ENCODE results near the gene CFAP107.

CFAP107 gene

DNA sequence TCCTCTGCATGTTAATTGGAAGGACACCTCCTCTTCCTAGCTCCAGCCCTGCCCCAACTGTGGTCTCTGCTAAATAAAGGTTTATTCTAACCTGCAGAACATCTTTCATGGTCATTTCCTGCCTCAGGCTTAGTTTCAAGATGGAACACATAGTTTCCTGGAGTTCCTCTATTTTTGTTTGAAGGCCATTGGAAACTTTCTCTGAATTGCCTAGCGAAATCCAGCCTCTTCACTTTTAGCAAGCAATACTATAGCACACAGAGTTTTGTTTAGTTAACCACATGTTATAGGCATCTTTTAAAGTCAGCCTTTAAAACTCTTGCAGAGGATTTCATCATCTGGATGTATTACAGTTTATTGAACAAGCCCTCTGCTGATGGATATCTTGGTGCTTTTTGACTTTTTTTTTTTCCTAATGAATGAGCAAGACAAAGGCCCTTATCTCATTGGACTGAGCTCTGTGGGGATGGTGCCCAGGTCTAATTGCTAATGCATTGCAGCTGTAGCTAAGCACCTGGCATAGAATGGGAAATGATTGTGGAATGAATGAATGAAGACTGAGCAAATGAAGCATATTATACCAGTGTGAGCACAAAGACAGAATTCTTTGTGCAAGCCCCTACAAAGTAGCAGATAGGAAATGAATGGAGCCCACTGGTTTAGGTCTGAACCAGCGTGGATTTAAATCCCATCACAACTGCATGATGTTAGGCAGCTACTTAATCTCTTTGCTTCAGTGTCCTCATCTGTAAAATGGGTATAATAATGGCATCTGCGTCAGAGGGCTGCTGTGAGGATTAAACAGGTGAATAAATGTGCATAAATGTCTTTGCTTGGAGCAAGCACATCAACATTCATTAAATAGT is 641 bp upstream of the CFAP107 start:
- no peak for DNase-seq (ENCODE audit: low read depth)

DNA sequence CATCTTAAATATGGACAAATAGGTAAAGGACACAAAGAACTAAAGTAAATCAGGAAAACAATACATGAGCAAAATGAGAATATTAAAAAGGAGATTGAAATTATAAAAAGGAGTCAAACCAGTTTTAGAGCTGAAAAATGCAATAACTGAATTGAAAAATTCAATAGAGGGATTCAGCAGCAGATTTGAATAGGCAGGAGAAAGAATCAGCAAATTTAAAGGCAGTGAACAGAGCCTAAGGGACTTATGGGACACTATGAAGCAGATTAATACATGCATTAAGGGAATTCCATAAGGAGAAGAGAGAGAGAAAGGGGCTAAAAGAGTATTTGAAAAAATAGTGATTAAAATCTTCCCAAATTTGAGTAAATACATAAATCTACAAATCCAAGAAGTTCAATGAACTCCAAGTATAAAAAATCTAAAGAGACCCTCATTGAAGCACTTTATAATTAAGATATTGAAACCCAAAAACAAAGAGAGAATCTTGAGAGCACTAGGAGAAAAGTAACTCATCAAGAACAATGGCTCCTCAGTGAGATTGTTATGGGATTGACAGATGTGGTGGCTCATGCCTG is 2.9 kb downstream of the CFAP107 start:
- no peak for DNase-seq (ENCODE audit: low read depth)

DNA sequence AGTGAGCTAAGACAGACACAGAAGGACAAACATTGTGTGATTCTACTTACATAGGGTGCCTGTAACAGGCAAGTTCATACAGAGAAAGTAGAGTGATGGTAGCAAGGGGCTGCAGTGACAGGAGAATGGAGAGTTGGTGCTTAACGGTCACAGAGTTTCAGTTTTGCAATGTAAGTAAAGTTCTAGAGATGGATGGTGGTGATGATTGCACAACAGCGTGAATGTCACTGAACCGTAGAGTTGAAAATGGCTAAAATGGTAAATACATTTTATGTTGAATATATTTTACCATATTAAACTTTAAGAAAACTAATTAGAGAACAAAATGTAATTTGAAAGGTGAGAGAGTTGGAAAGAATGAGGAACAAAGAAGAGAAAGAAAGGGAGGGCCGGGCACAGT is 8.7 kb downstream of the CFAP107 start:
- no peak for DNase-seq (ENCODE audit: low read depth)

DNA sequence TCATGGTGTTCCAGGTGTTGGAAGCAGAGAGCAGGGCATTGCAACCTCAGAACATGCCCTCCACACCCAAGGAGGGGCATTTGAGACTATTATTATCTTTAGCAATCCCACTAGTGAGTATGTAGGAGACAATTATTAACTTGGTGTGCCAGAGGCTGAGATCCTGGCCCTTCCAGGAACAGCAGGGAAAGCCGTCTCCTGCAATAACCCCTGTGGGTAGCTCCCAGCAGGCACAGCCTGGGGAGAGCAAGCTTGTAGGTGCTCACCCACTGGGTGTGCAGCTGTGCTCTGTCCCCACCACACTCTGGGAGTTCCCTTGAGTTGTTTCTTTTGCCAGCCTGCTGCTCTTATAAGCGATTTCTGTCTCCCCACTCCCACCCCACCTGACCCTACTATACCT is 10.3 kb downstream of the CFAP107 start:
- no peak for DNase-seq (ENCODE audit: low read depth)

- no peak for DNase-seq (ENCODE audit: low read depth)
Measured at GRCh38 chr1:12756768-12757413, 10.9 kb downstream of the CFAP107 start.

- no peak for DNase-seq (ENCODE audit: low read depth)
Measured at GRCh38 chr1:12757836-12758235, 11.8 kb downstream of the CFAP107 start.

- no peak for DNase-seq (ENCODE audit: low read depth)
Measured at GRCh38 chr1:12760256-12760795, 14.3 kb downstream of the CFAP107 start.

- DNase-seq (ENCODE audit: low read depth), result no peak
Measured at GRCh38 chr1:12761781-12762180, 15.8 kb downstream of the CFAP107 start.

GRCh38 chr1:12762766-12763165 is 16.8 kb downstream of the CFAP107 start:
- DNase-seq (ENCODE audit: low read depth), result no peak

DNA sequence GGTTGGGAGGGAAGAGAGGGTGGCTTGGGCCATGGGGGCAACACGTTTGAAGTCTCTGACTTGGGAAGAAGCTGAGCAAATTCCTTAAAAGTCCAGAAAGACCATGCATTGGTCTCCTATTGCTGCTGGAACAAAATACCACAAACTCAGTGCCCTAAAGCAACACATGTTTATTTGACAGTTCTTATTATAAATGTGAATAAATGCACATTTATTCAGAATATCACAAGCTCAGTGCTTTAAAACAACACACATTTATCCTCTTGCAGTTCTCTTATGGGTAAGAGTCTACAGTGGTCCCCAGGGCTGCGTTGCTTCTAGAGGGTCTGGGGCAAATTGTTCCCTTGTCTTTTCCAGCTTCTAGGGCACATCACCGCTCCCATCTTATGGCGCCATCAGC is 17.5 kb downstream of the CFAP107 start:
- no peak for DNase-seq (ENCODE audit: low read depth)

DNA sequence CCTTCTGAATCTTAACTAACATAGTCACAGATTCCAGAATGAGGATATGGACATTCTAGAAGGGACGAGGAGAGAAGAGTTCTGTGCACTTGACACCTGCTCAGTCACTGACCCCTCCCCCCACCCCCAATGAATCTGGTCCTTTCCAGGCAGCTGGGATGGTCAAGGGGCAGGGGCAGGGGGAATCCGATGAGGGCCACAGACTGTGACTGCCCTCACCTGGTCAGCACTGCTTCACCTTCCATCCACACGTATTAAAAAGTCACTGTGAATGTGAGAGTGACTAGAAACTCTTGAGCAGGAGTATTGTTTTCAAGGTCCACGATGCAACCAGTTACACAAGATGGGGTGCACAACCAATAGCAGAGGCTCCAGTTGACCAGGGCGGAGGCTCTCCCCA is 18.0 kb downstream of the CFAP107 start:
- DNase-seq (ENCODE audit: low read depth), result no peak

- no peak for DNase-seq (ENCODE audit: low read depth)
Measured at GRCh38 chr1:12769031-12769430, 23.0 kb downstream of the CFAP107 start.

DNA sequence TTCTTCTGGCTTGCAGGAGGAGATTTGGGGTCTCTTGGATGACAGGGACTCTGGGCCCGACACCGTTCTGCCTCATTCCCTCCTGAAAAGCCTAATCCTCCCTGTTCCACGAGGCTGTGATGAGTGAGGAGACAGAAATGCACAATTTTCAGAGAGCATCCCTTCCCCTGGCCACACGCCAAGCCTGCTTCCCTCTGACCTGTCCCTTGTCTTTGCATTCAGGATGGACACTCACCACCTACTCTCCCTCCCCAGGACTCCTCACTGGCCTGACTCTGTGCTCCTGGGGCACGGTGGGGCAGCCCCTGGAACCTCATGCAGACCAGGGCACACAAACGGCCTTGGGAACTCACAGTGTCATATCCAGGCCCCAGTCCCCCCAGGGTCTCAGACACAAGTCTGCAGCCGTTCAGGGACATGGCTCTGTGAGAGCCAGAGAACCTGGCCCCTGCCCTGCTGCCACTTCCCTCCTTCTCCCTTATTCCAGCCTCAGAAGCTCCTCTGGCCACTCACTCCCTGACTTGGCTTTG is 24.0 kb downstream of the CFAP107 start:
- no peak for DNase-seq (ENCODE audit: low read depth)

GRCh38 chr1:12770620-12771019 is 24.6 kb downstream of the CFAP107 start:
- no peak for DNase-seq (ENCODE audit: low read depth)

- no peak for DNase-seq (ENCODE audit: low read depth)
Measured at GRCh38 chr1:12771186-12771585, 25.2 kb downstream of the CFAP107 start.

DNA sequence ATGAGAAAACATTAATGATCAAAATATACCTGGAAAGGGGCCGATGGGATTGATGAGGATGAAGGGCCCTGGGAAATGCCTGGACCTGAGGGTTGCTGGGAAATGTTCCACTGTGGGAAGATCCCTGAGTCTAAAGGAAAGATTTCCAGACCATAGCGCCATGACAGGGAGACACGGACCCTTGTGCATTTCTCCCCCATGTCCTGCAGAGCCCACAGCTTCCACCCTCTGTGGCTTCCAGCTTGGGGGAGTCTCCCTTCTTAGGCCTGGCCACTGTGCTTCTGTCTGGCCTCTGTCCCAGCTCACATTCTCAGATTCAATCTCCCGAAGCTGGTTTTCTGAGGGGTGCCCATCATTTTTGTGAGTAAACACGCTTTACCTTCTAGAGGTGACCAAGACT is 26.5 kb downstream of the CFAP107 start:
- DNase-seq (ENCODE audit: low read depth), result no peak

DNA sequence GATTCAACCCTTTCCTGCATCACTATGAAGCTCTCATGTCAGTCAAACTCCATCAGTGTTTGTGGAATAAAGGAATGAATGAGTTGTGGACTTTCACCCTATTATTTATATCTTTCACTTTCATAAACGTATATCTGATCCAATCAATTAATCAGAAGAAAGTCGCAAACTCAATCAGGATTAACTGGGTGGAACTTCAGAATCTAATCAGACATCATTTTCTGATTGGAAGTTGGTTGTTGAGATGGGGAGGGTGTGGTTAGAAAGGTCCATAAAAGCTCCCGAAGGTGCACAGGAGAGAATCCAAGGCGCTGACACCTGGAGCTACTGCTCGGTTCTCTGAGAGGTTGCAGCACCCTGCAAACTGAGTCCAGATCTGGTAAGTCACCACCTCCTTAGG is 27.4 kb downstream of the CFAP107 start, which contains the start of gene PRAMEF12:
Gene PRAMEF12 (plus strand): TSS at position 301 of the 400 bp plus-strand sequence. CDS start 1,130 bp downstream, outside the sequence.
- no peak for DNase-seq (ENCODE audit: low read depth)

GRCh38 chr1:12774801-12775345 is 28.9 kb downstream of the CFAP107 start:
- DNase-seq (ENCODE audit: low read depth), result no peak

GRCh38 chr1:12775443-12775842 is 29.4 kb downstream of the CFAP107 start:
- no peak for DNase-seq (ENCODE audit: low read depth)

GRCh38 chr1:12776801-12777557 is 31.0 kb downstream of the CFAP107 start:
- DNase-seq (ENCODE audit: low read depth), result no peak

- DNase-seq (ENCODE audit: low read depth), result no peak
Measured at GRCh38 chr1:12778061-12778460, 32.1 kb downstream of the CFAP107 start.

Measured in stimulated activated CD8-positive, alpha-beta memory T cell treated with anti-CD3 and anti-CD28 coated beads, Interleukin-12 subunit alpha, Interleukin-12 subunit beta, amount 100 ng/mL, for 4 hours (primary cell).